Activated naive CD8-positive, alpha-beta T cell treated with anti-CD3 and anti-CD28 coated beads, Interleukin-2, amount 10 ng/mL, durations not matched to agents 7 days and 5 days (primary cell): ENCODE measurements around the gene OCSTAMP. TPM values are rescaled to one million over a fixed set of nuclear protein-coding genes. Genes with fewer than 3 reads are reported as not detected.
A peak's percentile ranks its signal among the peaks of the same experiment; 100 is the strongest.

Source experiments
- ATAC-seq: fragments of 150-1000 bp; cut with Tn5 transposase; one replicate; pipeline ENCODE4 v1.10.0; 2021; ENCODE audit warnings: low read depth, moderate library complexity
- POLR2A ChIA-PET: fragments of 350-600 bp; sonication (Branson Sonifier 250); formaldehyde crosslinking; loops from one replicate; lab custom pipeline; 2021; ENCODE audit warnings: antibody characterized with exemption; lab: Charles Lee
- DNase-seq: peaks from one replicate; pipeline ENCODE4 v3.0.0; 2021
- H3K27ac Mint-ChIP-seq: one replicate; pipeline ENCODE4 v1.8.0; 2022; ENCODE audit warnings: mild to moderate bottlenecking, mixed read lengths
- H3K27me3 Mint-ChIP-seq: one replicate; pipeline ENCODE4 v1.8.0; 2022; ENCODE audit warnings: mild to moderate bottlenecking, moderate library complexity, mixed read lengths
- H3K36me3 Mint-ChIP-seq: one replicate; pipeline ENCODE4 v1.8.0; 2021; ENCODE audit warnings: mild to moderate bottlenecking, mixed read lengths
- H3K4me1 Mint-ChIP-seq: one replicate; pipeline ENCODE4 v1.8.0; 2021; ENCODE audit warnings: mixed read lengths
- H3K4me3 Mint-ChIP-seq: one replicate; pipeline ENCODE4 v1.8.0; 2022; ENCODE audit warnings: mild to moderate bottlenecking, moderate library complexity, mixed read lengths
- H3K9me3 Mint-ChIP-seq: one replicate; pipeline ENCODE4 v1.8.0; 2021; ENCODE audit warnings: mixed read lengths
- total RNA-seq, 2 experiments: library from RNA; stranded (reverse); gene quantifications; one replicate each; pipeline ENCODE4 v1.2.3, GENCODE V29; 2021

The OCSTAMP gene
- total RNA-seq, 2 experiments from 2014 or later: not detected

DNA sequence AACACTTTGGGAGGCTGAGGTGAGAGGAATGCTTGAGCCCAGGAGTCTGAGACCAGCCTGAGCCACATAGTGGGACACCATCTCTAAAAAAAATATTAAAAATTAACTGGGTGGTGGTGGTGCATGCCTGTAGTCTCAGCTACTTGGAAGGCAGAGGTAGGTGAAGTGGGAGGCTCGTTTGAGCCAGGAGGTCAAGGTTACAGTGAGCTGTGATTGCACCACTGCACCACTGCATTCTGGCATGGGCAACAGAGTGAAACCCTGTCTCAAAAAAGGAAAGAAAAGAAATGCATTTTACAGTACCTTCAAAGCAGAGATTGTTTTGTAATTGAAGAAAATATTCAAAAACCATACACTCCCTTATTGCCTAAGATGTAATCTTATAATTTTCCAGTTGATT lies 6.5 kb downstream of the OCSTAMP start:
- DNase-seq: no peak
- Mint-ChIP-seq H3K27ac (no peak overlapping the region), H3K9me3 (no peaks in the 10 kb centered on the region), H3K4me1 (peaks cover 12% of the 10 kb centered on the region), H3K27me3 (peaks cover 23% of the 10 kb centered on the region), H3K4me3 (no peak overlapping the region), H3K36me3 (no peaks in the 10 kb centered on the region)
- ATAC-seq: no peak
- POLR2A ChIA-PET: interaction anchor here (1.0 to 1.2 kb wide), 2 partner anchors 14 to 18 kb away, joined by 3 to 4 read pairs; no protein-coding TSS in a partner anchor

DNA sequence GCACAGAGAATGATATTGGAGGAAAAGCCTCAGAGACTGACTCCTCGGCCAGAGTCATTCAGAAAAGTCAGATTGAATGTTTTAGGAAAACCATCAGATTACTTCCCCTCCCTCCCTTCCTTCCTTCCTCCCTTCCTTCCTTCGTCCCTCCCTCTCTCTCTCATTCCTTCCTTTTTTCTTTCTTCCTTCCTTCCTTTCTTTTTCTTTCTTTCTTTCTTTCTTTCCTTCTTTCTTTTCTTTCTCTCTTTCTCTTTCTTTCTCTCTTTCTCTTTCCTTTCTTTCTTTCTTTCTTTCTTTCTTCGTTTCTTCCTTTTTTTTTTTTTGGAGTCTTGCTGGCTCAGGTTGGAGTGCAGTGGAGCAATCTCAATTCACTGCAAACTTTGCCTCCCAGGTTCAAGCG lies 7.4 kb downstream of the OCSTAMP start:
- H3K36me3 Mint-ChIP-seq: no peaks in the 10 kb centered on the region
- H3K4me3 Mint-ChIP-seq: no peak overlapping the region
- DNase-seq (no peak), ATAC-seq (no peak)
- POLR2A ChIA-PET: interaction anchor here (1.0 kb wide), 1 partner anchor 18 kb away, joined by 3 read pairs; no protein-coding TSS in a partner anchor
- no peaks in the 10 kb centered on the region for H3K9me3 Mint-ChIP-seq
- peaks cover 12% of the 10 kb centered on the region for H3K4me1 Mint-ChIP-seq
- H3K27ac Mint-ChIP-seq: peak overlapping the region; percentile 9
- peaks cover 23% of the 10 kb centered on the region for H3K27me3 Mint-ChIP-seq

DNA sequence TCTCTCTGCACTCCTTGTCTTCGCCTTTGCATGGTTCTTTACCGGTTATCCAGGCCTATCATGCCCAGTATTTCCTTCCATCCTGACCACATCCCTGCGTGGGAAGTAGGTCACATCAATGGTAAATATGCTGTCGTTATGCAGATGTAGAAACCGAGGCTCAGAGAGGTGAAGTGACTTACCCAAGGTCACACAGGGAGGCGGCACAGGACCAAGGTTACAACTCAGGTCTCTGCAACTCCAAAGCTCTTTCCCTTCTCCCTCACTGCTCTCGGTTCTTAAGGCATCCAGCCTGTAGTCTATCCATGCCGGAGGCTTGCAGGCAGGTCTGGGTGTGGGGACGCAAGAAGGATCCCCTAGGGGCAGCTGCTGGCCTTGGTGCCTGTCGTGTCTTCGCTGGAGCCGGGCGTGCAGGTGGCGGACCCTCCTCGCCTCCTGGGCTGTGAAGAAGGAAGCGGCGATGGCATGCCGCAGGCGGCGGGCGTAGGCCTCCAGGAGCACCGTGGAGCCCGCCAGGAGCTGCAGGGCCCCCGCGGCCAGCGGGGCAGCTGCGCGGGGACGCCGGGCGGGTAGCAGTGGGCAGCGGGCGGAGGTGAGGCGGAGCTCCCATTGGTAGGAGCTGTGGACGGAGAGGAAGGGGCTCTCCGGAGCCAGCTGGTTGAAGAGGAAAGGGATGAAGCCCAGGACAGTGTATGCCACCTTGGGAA lies 9.1 kb downstream of the OCSTAMP start:
- no peak overlapping the region for H3K4me3 Mint-ChIP-seq
- DNase-seq (no peak), ATAC-seq (no peak)
- H3K27me3 Mint-ChIP-seq: peaks cover 35% of the 10 kb centered on the region
- H3K4me1 Mint-ChIP-seq: peaks cover 12% of the 10 kb centered on the region
- H3K27ac Mint-ChIP-seq: no peak overlapping the region
- POLR2A ChIA-PET: no interaction called here
- H3K36me3 Mint-ChIP-seq: no peaks in the 10 kb centered on the region
- H3K9me3 Mint-ChIP-seq: no peaks in the 10 kb centered on the region

DNA sequence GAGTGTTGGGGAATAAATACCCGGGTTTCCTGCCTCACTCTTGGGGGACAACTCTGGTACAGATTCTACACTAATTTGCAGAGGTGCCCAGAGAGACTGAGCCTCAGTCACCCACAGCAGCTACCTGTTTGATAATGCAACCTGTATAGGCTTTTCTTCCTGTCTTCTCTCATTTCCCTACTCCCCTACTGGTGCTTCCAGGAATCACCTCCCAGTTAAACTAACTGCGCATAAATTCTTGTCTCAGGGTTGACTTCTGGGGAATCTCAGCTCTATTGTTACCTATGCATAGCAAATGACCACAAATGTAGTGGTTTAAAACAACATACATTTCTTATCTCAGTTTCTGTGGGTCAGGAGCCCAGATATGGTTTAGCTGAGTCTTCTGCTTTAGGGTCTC lies 11.3 kb downstream of the OCSTAMP start:
- Mint-ChIP-seq H3K4me1 (peaks cover 2% of the 10 kb centered on the region), H3K9me3 (no peaks in the 10 kb centered on the region), H3K27ac (no peak overlapping the region), H3K4me3 (no peak overlapping the region), H3K27me3 (peaks cover 56% of the 10 kb centered on the region), H3K36me3 (no peaks in the 10 kb centered on the region)
- POLR2A ChIA-PET: no interaction called here
- no peak for DNase-seq
- no peak for ATAC-seq

DNA sequence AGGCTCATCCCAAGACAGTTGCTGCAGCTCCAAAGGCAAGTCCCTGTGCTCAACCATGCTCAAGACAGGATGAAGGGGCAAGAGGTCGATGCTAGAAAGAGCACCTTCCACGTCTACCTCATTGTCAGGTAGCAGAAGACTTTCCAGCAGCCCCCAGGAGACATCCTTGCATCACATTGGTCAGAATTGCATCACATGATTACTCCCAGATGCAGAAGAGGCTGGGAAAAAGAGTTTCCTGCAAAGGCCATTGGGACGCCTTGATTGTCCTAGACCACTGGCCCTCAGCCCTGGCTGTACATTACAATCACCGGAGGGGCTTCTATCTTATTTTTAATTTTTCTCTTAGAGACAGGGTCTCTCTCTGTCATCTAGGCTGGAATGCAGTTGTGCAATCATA lies 19.8 kb downstream of the OCSTAMP start:
- no peaks in the 10 kb centered on the region for H3K4me1 Mint-ChIP-seq
- ATAC-seq (no peak), DNase-seq (no peak)
- no peaks in the 10 kb centered on the region for H3K9me3 Mint-ChIP-seq
- POLR2A ChIA-PET: no interaction called here
- H3K4me3 Mint-ChIP-seq: no peak overlapping the region
- H3K27ac Mint-ChIP-seq: no peak overlapping the region
- peaks cover 63% of the 10 kb centered on the region for H3K27me3 Mint-ChIP-seq
- H3K36me3 Mint-ChIP-seq: no peaks in the 10 kb centered on the region

DNA sequence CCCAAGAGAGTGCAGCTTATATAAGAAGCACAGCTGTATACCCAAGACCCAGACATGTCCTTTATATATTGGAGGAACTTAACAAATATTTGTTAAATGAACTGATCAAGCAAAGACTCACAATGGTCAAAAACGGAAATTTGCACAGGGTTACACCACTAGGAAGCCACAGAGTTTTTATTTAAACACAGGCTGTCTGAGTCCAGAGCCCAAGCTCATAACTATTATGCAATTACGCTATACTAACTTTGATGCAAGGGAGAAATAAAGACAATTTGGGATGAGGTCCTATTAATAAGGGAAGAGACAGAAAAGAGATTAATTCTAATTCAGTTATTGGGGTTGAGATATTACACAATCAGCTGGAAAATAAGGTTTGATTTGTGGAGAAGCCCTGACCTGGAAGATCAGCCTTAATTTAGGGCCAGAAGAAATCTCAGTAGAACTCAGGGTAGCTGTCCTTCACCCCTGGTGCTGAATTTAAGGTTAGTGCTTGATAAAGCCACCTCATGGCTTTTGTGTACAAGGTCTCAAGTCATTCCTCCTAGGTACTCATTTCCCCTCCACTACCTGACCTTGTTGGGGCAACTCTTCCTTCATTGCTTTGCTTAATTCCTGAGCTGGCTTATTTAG lies 26.6 kb downstream of the OCSTAMP start:
- H3K27ac Mint-ChIP-seq: no peak overlapping the region
- H3K4me1 Mint-ChIP-seq: peaks cover 3% of the 10 kb centered on the region
- DNase-seq (no peak), ATAC-seq (no peak)
- H3K4me3 Mint-ChIP-seq: no peak overlapping the region
- H3K27me3 Mint-ChIP-seq: peaks cover 44% of the 10 kb centered on the region
- POLR2A ChIA-PET: no interaction called here
- H3K36me3 Mint-ChIP-seq: no peaks in the 10 kb centered on the region
- H3K9me3 Mint-ChIP-seq: no peaks in the 10 kb centered on the region

DNA sequence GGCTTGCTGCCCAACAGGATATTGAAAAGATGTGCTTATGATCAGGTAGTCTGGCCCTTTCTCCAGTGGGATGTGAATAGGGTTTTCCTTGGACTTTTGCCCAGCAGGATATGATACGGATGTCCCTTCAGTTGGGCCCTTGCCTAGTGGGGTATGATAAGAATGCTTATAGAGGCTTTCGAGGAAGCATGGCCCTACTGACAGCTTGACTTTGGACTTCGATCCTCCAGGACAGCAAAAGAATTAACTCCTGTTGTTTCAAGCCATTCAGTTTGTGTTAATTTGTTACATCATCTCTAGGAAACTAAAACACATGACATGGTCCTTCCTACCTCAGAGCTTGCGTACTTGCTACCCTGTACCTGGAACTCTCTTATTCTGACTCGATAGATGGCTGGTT lies 27.3 kb downstream of the OCSTAMP start:
- no peak overlapping the region for H3K27ac Mint-ChIP-seq
- ATAC-seq: no peak
- DNase-seq: no peak
- peaks cover 3% of the 10 kb centered on the region for H3K4me1 Mint-ChIP-seq
- H3K36me3 Mint-ChIP-seq: no peaks in the 10 kb centered on the region
- POLR2A ChIA-PET: no interaction called here
- H3K9me3 Mint-ChIP-seq: no peaks in the 10 kb centered on the region
- H3K4me3 Mint-ChIP-seq: no peak overlapping the region
- peaks cover 42% of the 10 kb centered on the region for H3K27me3 Mint-ChIP-seq

DNA sequence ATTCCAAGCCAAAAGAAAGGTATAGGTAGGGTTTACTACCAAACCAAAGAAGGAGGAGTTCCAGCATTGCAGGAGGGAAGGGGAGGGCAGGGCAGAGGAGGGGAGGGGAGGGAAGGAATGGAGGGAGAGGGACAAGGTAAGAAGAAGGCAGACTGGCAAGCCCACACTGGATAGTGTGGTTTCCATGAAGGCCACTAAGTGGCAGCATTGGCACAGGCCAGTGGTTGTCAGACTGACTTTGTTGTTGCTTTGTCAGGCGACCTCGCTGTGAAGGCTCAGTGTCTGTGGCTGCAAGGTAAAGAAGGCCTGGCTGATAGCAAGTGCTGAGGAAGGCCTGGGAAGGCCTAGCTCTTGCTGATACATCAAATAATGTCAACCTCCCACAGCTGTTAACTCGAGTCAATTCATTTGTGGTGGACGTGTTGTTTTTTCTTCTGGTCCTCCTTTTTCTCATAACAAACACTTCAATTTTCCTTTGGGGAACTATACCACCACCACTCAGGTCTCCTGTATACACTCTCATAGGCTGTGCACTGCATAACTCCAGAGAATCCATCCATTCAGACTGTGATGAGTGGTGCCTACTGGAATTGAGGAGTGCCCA lies 29.4 kb downstream of the OCSTAMP start:
- Mint-ChIP-seq H3K27ac (no peak overlapping the region), H3K36me3 (no peaks in the 10 kb centered on the region), H3K4me3 (no peak overlapping the region), H3K27me3 (peaks cover 36% of the 10 kb centered on the region), H3K4me1 (peaks cover 3% of the 10 kb centered on the region), H3K9me3 (no peaks in the 10 kb centered on the region)
- POLR2A ChIA-PET: no interaction called here
- ATAC-seq (peak; percentile 90), DNase-seq (peak; percentile 53)

DNA sequence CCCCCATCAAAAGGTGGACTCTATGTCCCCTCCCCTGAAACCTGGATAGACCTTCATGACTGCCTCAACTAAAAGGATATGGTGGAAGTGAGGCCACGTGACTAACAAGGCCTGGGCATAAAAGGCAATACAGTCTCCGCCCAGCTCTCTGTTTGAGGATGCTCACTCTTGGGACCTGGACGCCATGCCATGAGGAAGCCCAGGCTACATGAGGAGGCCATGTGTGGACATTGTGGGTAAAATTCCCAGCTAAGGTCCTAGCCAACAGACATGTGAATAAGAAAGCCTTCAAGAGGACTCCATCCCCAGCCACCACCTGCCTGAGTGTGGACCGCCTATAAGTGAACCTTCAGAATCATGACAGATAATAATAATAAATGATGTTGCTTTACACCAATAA lies 29.9 kb downstream of the OCSTAMP start:
- no peak overlapping the region for H3K27ac Mint-ChIP-seq
- H3K27me3 Mint-ChIP-seq: peaks cover 34% of the 10 kb centered on the region
- no peak overlapping the region for H3K4me3 Mint-ChIP-seq
- peaks cover 3% of the 10 kb centered on the region for H3K4me1 Mint-ChIP-seq
- POLR2A ChIA-PET: interaction anchor here (0.6 kb wide), 1 partner anchor 161 kb away, joined by 3 read pairs; no protein-coding TSS in a partner anchor
- no peaks in the 10 kb centered on the region for H3K9me3 Mint-ChIP-seq
- DNase-seq: no peak
- no peak for ATAC-seq
- H3K36me3 Mint-ChIP-seq: no peaks in the 10 kb centered on the region

DNA sequence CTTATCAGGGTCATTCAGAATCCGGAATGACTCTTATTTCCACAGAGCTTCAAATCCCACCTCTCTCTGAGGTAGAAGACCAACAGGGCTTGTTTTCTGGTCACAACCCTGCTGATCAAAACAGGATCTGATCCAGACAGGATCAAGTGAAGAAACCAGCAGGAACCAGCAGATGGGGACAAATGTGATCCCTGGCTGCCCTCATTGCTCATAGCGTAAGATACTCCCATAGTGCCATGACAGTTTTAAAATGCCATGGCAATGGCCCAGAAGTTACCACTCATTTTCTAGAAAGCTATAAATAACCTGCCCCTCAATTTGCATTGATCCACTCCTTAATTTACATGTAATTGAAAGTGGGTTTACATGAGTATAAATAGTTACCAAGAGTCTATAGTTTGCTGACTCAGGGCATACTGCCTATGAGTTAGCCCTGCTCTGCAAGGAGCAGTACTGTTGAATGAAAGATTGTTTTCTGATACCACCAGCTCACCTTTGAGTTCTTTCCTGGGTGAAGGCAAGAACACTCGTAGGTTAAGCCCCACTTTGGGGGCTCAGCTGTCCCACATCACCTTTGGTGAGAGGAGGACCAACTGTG lies 30.9 kb downstream of the OCSTAMP start:
- POLR2A ChIA-PET: no interaction called here
- Mint-ChIP-seq H3K9me3 (no peaks in the 10 kb centered on the region), H3K4me1 (peaks cover 3% of the 10 kb centered on the region), H3K36me3 (no peaks in the 10 kb centered on the region), H3K27me3 (peaks cover 32% of the 10 kb centered on the region), H3K27ac (no peak overlapping the region), H3K4me3 (no peak overlapping the region)
- DNase-seq: no peak
- no peak for ATAC-seq

DNA sequence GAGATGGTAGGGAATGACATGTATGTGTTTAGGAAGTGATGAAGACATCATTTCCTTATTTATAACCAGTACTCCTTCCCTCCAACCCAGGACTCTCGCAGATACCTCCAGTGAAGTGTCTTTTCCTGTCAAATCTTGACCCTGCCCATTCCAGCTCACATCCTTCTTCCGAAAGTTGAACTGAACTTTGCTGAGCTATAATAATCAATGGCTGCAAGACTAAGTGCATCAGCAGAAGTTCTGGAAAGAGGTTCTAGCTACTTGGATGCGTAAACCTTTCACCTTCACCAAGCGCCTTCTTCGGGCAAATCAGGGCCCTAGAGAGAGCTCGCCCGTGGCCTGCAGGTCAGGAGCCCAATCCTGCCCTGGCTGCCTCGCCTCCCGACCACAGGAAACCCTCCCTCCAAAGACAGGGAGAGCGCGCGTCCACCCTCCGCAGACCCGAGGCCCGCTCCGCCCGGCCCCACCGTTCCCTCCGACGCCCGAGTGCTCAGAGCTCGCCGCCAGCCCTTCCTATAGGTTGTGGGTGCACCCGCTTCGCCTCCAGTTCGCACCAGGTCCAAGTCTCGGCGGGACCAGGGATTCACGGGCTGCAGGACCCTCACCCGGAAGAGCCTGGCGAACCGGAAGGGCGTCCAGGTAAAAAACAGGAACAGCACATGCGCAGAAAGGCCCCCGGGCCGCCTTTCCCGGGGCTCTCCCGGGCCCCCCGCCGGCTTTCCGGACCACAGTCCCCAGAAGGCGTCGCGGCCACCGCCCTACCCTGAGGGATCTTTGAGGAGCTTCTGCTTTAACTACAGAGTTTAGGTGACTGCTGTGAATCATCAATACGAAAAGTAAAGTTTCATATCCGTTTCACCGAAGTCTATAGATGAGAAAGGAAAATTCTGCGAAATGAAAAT lies 37.3 kb downstream of the OCSTAMP start, which contains the start of gene ZNF334:
ZNF334 (minus strand) TSS at position 617 of the 902 bp plus-strand sequence. CDS start 1,457 bp downstream, outside the sequence.
- Mint-ChIP-seq H3K36me3 (peaks cover 19% of the 10 kb centered on the region), H3K4me1 (peaks cover 10% of the 10 kb centered on the region), H3K9me3 (peaks cover 10% of the 10 kb centered on the region), H3K4me3 (peak within 1 kb of the TSS; percentile 86), H3K27me3 (peaks cover 21% of the 10 kb centered on the region), H3K27ac (peak within 1 kb of the TSS; percentile 66)
- DNase-seq (peak; percentile 53), ATAC-seq (peak; percentile 82)
- POLR2A ChIA-PET: interaction anchor here (1.1 to 1.5 kb wide), 2 partner anchors 37 to 176 kb away, joined by 3 to 4 read pairs; partner anchors contain the start of gene TP53RK

DNA sequence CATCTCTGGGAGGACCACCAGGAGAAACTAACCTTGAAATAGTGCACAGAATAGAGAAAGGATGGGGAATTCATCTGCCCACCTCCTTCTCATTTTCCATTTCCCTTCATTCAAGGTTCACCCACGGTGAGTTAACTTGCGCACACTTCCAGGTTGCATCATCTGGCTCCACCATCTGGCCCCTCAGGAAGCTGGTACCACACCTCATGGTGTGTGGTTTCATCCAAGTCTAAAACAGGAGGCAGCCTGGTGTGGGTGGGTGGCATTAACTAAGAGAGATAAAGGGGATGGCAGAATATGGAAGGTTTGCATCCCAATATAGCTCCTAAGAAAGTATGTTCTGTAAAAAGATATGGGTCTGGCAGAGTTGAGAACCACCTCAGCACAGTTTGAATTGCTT lies 40.9 kb downstream of the OCSTAMP start:
- Mint-ChIP-seq H3K4me3 (no peak overlapping the region), H3K27me3 (peaks cover 3% of the 10 kb centered on the region), H3K36me3 (peaks cover 33% of the 10 kb centered on the region), H3K4me1 (peaks cover 10% of the 10 kb centered on the region), H3K27ac (no peak overlapping the region), H3K9me3 (peaks cover 23% of the 10 kb centered on the region)
- POLR2A ChIA-PET: no interaction called here
- no peak for ATAC-seq
- no peak for DNase-seq
